Stimulated activated CD4-positive, alpha-beta T cell treated with anti-CD3 and anti-CD28 coated beads, Interleukin-4, amount 100 ng/mL, for 24 hours (primary cell): ENCODE measurements around the gene SPATA32.

Experiments
- DNase-seq: peaks from one replicate; pipeline ENCODE4 v3.0.0-alpha.2; 2020

The SPATA32 gene

GRCh38 chr17:45227926-45228762, 33.8 kb downstream of the SPATA32 start:
- peak; percentile 30 for DNase-seq

GRCh38 chr17:45227101-45227925, 34.6 kb downstream of the SPATA32 start:
- no peak for DNase-seq

GRCh38 chr17:45226576-45226975, 35.3 kb downstream of the SPATA32 start:
- DNase-seq: no peak

- peak; percentile 95 for DNase-seq
These were observed 35.8 kb downstream of the SPATA32 start for GRCh38 chr17:45225964-45226530.

- peak; percentile 53 for DNase-seq
These were observed 36.7 kb downstream of the SPATA32 start for GRCh38 chr17:45225051-45225700.

- DNase-seq: peak; percentile 32
These were observed 37.2 kb downstream of the SPATA32 start for GRCh38 chr17:45224671-45225050.

- DNase-seq: peak; percentile 74
These were observed 38.1 kb downstream of the SPATA32 start for GRCh38 chr17:45223539-45224528.

GRCh38 chr17:45222996-45223538, 38.8 kb downstream of the SPATA32 start:
- no peak for DNase-seq

GRCh38 chr17:45222289-45222995, 39.5 kb downstream of the SPATA32 start:
- DNase-seq: peak; percentile 58

- DNase-seq: no peak
These were observed 39.9 kb downstream of the SPATA32 start for GRCh38 chr17:45222014-45222288.

- DNase-seq: peak; percentile 54
These were observed 40.5 kb downstream of the SPATA32 start, which contains the start of gene FMNL1 for GRCh38 chr17:45221081-45222013. FMNL1 (plus strand) TSS chr17:45221885; CDS start chr17:45222125, 240 bp downstream.

GRCh38 chr17:45220079-45220478, 41.8 kb downstream of the SPATA32 start:
- DNase-seq: no peak

GRCh38 chr17:45218895-45219661, 42.8 kb downstream of the SPATA32 start:
- peak; percentile 91 for DNase-seq
